ENCODE measurements around the gene COX5B.
"Not testable (repeated sequence)": the region's sequence is repeated elsewhere in the genome, so short reads cannot be mapped to it uniquely, and the experiment has no call there.

COX5B gene

GRCh38 chr2:97645695-97646629 is at the start of gene COX5B:
COX5B (plus strand) TSS chr2:97646062; CDS start chr2:97646087, 25 bp downstream.
- peak; percentile 98 for DNase-seq (ENCODE audit: low read depth)

- DNase-seq (ENCODE audit: low read depth): not testable (repeated sequence)
Observed at GRCh38 chr2:97596180-97596579, 49.7 kb upstream of the COX5B start.

GRCh38 chr2:97601537-97601936 is 44.3 kb upstream of the COX5B start:
- DNase-seq (ENCODE audit: low read depth): not testable (repeated sequence)

GRCh38 chr2:97605109-97605508 is 40.8 kb upstream of the COX5B start:
- DNase-seq (ENCODE audit: low read depth): not testable (repeated sequence)

GRCh38 chr2:97605524-97606339 is 40.1 kb upstream of the COX5B start:
- not testable (repeated sequence) for DNase-seq (ENCODE audit: low read depth)

GRCh38 chr2:97608745-97609144 is 37.1 kb upstream of the COX5B start:
- DNase-seq (ENCODE audit: low read depth): not testable (repeated sequence)

- not testable (repeated sequence) for DNase-seq (ENCODE audit: low read depth)
Observed at GRCh38 chr2:97611895-97612294, 34.0 kb upstream of the COX5B start.

GRCh38 chr2:97615746-97616145 is 30.1 kb upstream of the COX5B start:
- not testable (repeated sequence) for DNase-seq (ENCODE audit: low read depth)

GRCh38 chr2:97617911-97618310 is 28.0 kb upstream of the COX5B start:
- no peak for DNase-seq (ENCODE audit: low read depth)

GRCh38 chr2:97618939-97619827 is 26.7 kb upstream of the COX5B start:
- DNase-seq (ENCODE audit: low read depth): not testable (repeated sequence)

- DNase-seq (ENCODE audit: low read depth): not testable (repeated sequence)
Observed at GRCh38 chr2:97620492-97620891, 25.4 kb upstream of the COX5B start.

GRCh38 chr2:97622976-97623375 is 22.9 kb upstream of the COX5B start:
- DNase-seq (ENCODE audit: low read depth): not testable (repeated sequence)

- not testable (repeated sequence) for DNase-seq (ENCODE audit: low read depth)
Observed at GRCh38 chr2:97625354-97626048, 20.4 kb upstream of the COX5B start.

GRCh38 chr2:97626049-97626430 is 19.8 kb upstream of the COX5B start:
- DNase-seq (ENCODE audit: low read depth): not testable (repeated sequence)

GRCh38 chr2:97644023-97644717 is 1.7 kb upstream of the COX5B start:
- DNase-seq (ENCODE audit: low read depth): no peak

GRCh38 chr2:97645112-97645694 is 659 bp upstream of the COX5B start:
- no peak for DNase-seq (ENCODE audit: low read depth)

GRCh38 chr2:97646977-97647376 is 1.1 kb downstream of the COX5B start:
- no peak for DNase-seq (ENCODE audit: low read depth)

- no peak for DNase-seq (ENCODE audit: low read depth)
Observed at GRCh38 chr2:97651114-97651513, 5.3 kb downstream of the COX5B start.

GRCh38 chr2:97653473-97653872 is 7.6 kb downstream of the COX5B start:
- no peak for DNase-seq (ENCODE audit: low read depth)

GRCh38 chr2:97653874-97654273 is 8.0 kb downstream of the COX5B start:
- no peak for DNase-seq (ENCODE audit: low read depth)
